CD4-positive, alpha-beta T cell (primary cell): ENCODE data around the gene SPATA9. TPM values are rescaled to one million over a fixed set of nuclear protein-coding genes. Genes with fewer than 3 reads are reported as not detected.

Source experiments
- ATAC-seq: fragments of 200-7000 bp; cut with Tn5 transposase; one replicate; pipeline ENCODE4 v1.10.0; 2022; ENCODE audit warnings: mild to moderate bottlenecking; ENCODE audit not compliant: poor library complexity
- CTCF ChIA-PET: fragments of 350-600 bp; sonication (Branson Sonifier 250); formaldehyde crosslinking; loops from one replicate; lab custom pipeline; 2021; ENCODE audit warnings: antibody characterized with exemption, inconsistent platforms; lab: Charles Lee
- POLR2A ChIA-PET: fragments of 350-600 bp; sonication (Branson Sonifier 250); formaldehyde crosslinking; loops from one replicate; lab custom pipeline; 2021; ENCODE audit warnings: antibody characterized with exemption, inconsistent platforms; lab: Charles Lee
- DNase-seq, 14 experiments: peaks; one replicate each; pipeline ENCODE4 v3.0.0-alpha.2; 2013 to 2020; ENCODE audit warnings: mixed read lengths in 2 of 14
- H3K27ac ChIP-seq, 2 donors: one replicate each; pipeline versions ENCODE4 v1.5.1 to v1.7.0; 2013; ENCODE audit warnings: low read length in 2 of 2, low read depth in 1 of 2, mild to moderate bottlenecking in 1 of 2
- H3K27me3 ChIP-seq, 2 experiments: 1 replicate in 1 of 2; 2 replicates in 1 of 2; pipeline versions ENCODE4 v1.6.1 to v1.7.0; 2013; ENCODE audit warnings: low read length in 2 of 2, control low read depth in 1 of 2, mild to moderate bottlenecking in 1 of 2, moderate library complexity in 1 of 2; ENCODE audit not compliant: insufficient read depth in 2 of 2, control insufficient read depth in 1 of 2
- H3K36me3 ChIP-seq: one replicate; pipeline ENCODE4 v1.6.1; 2013; ENCODE audit warnings: low read length, control low read depth; ENCODE audit not compliant: insufficient read depth
- H3K4me1 ChIP-seq: one replicate; pipeline ENCODE4 v1.6.1; 2013; ENCODE audit warnings: low read length, control low read depth; ENCODE audit not compliant: insufficient read depth
- H3K4me3 ChIP-seq: one replicate; pipeline ENCODE4 v1.5.1; 2013; ENCODE audit warnings: mild to moderate bottlenecking, low read length, moderate library complexity
- H3K9me3 ChIP-seq, 2 experiments: 1 replicate in 1 of 2; 2 replicates in 1 of 2; pipeline versions ENCODE4 v1.6.1 to v1.7.0; 2013; ENCODE audit warnings: low read length in 2 of 2, mild to moderate bottlenecking in 2 of 2, control low read depth in 1 of 2, moderate library complexity in 1 of 2; ENCODE audit not compliant: control insufficient read depth in 1 of 2, insufficient read depth in 1 of 2
- H3K27ac Mint-ChIP-seq: one replicate; pipeline ENCODE4 v1.8.0; 2020; ENCODE audit warnings: mixed read lengths
- H3K27me3 Mint-ChIP-seq: one replicate; pipeline ENCODE4 v1.8.0; 2021; ENCODE audit warnings: mixed read lengths
- H3K36me3 Mint-ChIP-seq: one replicate; pipeline ENCODE4 v1.8.0; 2021; ENCODE audit warnings: low read depth, mixed read lengths
- H3K4me1 Mint-ChIP-seq: one replicate; pipeline ENCODE4 v1.8.0; 2021; ENCODE audit warnings: low read depth, mixed read lengths
- H3K4me3 Mint-ChIP-seq: one replicate; pipeline ENCODE4 v1.8.0; 2020; ENCODE audit warnings: mild to moderate bottlenecking, mixed read lengths
- H3K9me3 Mint-ChIP-seq: one replicate; pipeline ENCODE4 v1.8.0; 2020; ENCODE audit warnings: mixed read lengths
- CTCF ChIP-seq: fragments of 200-600 bp; IDR thresholded peaks from one replicate; pipeline ENCODE4 v1.8.0; 2022; ENCODE audit warnings: antibody characterized with exemption, mild to moderate bottlenecking
- intact Hi-C, 2 experiments: fragments of 100-400 bp; cut with DNase I in 1 of 2; cut with micrococcal nuclease in 1 of 2; formaldehyde crosslinking; loops; one replicate each; pipeline versions ENCODE4 v1.15.1 to v1.9.0; 2023 to 2025; cut with DNase I, micrococcal nuclease
- total RNA-seq, 174 experiments: library from RNA in 2 of 174; stranded (reverse) in 2 of 174; gene quantifications; one replicate each; pipeline ENCODE4 v1.2.3 and lab custom pipeline; 2021 to 2026

The SPATA9 gene
- total RNA-seq, 2 experiments from 2014 or later: not detected

GRCh38 chr5:95652849-95653248 lies 29.9 kb downstream of the SPATA9 start:
- Histone ChIP-seq H3K27ac (no peak overlapping the region), H3K4me3 (no peak overlapping the region), H3K36me3 (peaks cover 7% of the 10 kb centered on the region), H3K9me3 (no peaks in the 10 kb centered on the region), H3K27me3 (no peaks in the 10 kb centered on the region), H3K4me1 (no peaks in the 10 kb centered on the region)
- intact Hi-C loops: no loop called here
- Mint-ChIP-seq H3K36me3 (peaks cover 60% of the 10 kb centered on the region), H3K27me3 (no peaks in the 10 kb centered on the region), H3K4me3 (no peak overlapping the region), H3K4me1 (peaks cover 17% of the 10 kb centered on the region), H3K9me3 (no peaks in the 10 kb centered on the region), H3K27ac (no peak overlapping the region)
- ChIA-PET POLR2A (no interaction called here), CTCF (interaction anchor here (1.6 kb wide), 1 partner anchor 11 kb away, joined by 5 read pairs; no protein-coding TSS in a partner anchor)
- ATAC-seq (no peak), DNase-seq (no peak)
- TF ChIP-seq CTCF: no peak

GRCh38 chr5:95649842-95650620 lies 32.8 kb downstream of the SPATA9 start:
- Histone ChIP-seq H3K27ac (no peak overlapping the region), H3K4me3 (no peak overlapping the region), H3K9me3 (no peaks in the 10 kb centered on the region), H3K27me3 (no peaks in the 10 kb centered on the region), H3K36me3 (peaks cover 7% of the 10 kb centered on the region), H3K4me1 (peaks cover 11% of the 10 kb centered on the region)
- Mint-ChIP-seq H3K27me3 (no peaks in the 10 kb centered on the region), H3K4me1 (peaks cover 41% of the 10 kb centered on the region), H3K4me3 (peak overlapping the region; percentile 43), H3K9me3 (no peaks in the 10 kb centered on the region), H3K36me3 (peaks cover 33% of the 10 kb centered on the region), H3K27ac (no peak overlapping the region)
- CTCF ChIA-PET: no interaction called here
- POLR2A ChIA-PET: interaction anchor here (0.7 kb wide), 1 partner anchor 87 kb away, joined by 3 read pairs; no protein-coding TSS in a partner anchor
- TF ChIP-seq CTCF: no peak
- intact Hi-C loops: loop anchor here (5.0 kb wide), 4 partner anchors 98 to 687 kb away; partner anchors contain the start of genes ELL2 (in 1 of the 2), GLRX (in 1 of the 2) and SKIC3 (in 1 of the 2)
- DNase-seq: no peak
- no peak for ATAC-seq

GRCh38 chr5:95649274-95649673 lies 33.5 kb downstream of the SPATA9 start:
- no peaks in the 10 kb centered on the region for H3K9me3 Mint-ChIP-seq
- ATAC-seq: no peak
- H3K4me1 Mint-ChIP-seq: peaks cover 47% of the 10 kb centered on the region
- no peak overlapping the region for H3K27ac Mint-ChIP-seq
- H3K4me3 Mint-ChIP-seq: peak overlapping the region; percentile 3
- no peaks in the 10 kb centered on the region for H3K27me3 Mint-ChIP-seq
- intact Hi-C loops: loop anchor here (5.0 kb wide), 4 partner anchors 97 to 688 kb away; partner anchors contain the start of genes ELL2 (in 1 of the 2), GLRX (in 1 of the 2) and SKIC3 (in 1 of the 2)
- ChIA-PET CTCF (interaction anchor here (0.7 kb wide), 1 partner anchor 14 kb away, joined by 4 read pairs; no protein-coding TSS in a partner anchor), POLR2A (interaction anchor here (0.7 kb wide), 1 partner anchor 86 kb away, joined by 3 read pairs; no protein-coding TSS in a partner anchor)
- H3K4me1 ChIP-seq: peaks cover 12% of the 10 kb centered on the region
- H3K9me3 ChIP-seq: no peaks in the 10 kb centered on the region
- no peak overlapping the region for H3K4me3 ChIP-seq
- DNase-seq: no peak
- no peaks in the 10 kb centered on the region for H3K27me3 ChIP-seq
- TF ChIP-seq CTCF: no peak
- no peak overlapping the region for H3K27ac ChIP-seq
- peaks cover 7% of the 10 kb centered on the region for H3K36me3 ChIP-seq
- peaks cover 25% of the 10 kb centered on the region for H3K36me3 Mint-ChIP-seq
